ENCODE measurements around the gene SUFU.

DNA sequence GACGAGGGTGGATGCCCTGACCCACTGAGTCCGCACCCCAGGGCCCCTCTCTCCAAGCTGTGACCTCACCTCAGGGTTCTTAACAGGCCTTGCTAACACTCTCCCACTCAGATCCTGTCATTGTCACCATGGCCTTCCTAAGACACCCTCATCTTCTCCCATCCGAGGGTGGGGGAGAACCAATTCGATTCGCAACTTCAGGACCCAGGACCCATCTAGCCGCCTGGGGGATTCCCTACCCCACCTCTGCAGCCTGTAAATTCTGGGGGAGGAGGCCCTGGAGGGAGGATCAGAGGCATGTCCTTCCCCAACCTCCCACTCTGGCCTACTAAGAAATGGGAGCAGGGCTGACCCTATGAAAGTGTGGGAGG lies 157.9 kb downstream of the SUFU start:
- TF ChIP-seq, protein P1, sequence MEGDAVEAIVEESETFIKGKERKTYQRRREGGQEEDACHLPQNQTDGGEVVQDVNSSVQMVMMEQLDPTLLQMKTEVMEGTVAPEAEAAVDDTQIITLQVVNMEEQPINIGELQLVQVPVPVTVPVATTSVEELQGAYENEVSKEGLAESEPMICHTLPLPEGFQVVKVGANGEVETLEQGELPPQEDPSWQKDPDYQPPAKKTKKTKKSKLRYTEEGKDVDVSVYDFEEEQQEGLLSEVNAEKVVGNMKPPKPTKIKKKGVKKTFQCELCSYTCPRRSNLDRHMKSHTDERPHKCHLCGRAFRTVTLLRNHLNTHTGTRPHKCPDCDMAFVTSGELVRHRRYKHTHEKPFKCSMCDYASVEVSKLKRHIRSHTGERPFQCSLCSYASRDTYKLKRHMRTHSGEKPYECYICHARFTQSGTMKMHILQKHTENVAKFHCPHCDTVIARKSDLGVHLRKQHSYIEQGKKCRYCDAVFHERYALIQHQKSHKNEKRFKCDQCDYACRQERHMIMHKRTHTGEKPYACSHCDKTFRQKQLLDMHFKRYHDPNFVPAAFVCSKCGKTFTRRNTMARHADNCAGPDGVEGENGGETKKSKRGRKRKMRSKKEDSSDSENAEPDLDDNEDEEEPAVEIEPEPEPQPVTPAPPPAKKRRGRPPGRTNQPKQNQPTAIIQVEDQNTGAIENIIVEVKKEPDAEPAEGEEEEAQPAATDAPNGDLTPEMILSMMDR (IDR thresholded peaks at IDR 0.05; ENCODE audit: low read depth, low read length), result no peak
- TF ChIP-seq EZH2phosphoT487 (IDR thresholded peaks at IDR 0.05; ENCODE audit: low read depth), result no peak
